Stomach (tissue), 9 donors: ENCODE measurements around the gene MEN1. TPM values are rescaled to one million over a fixed set of nuclear protein-coding genes. Genes with fewer than 3 reads are reported as not detected.

Source experiments
- DNase-seq, 2 donors: peaks; one replicate each; pipeline versions ENCODE4 v3.0.0 to v3.0.0-alpha.2; 2013 to 2019
- H3K27ac ChIP-seq, 5 donors: fragments of 200-600 bp in 4 of 5; sonication (generic) in 4 of 5; one replicate each; pipeline ENCODE4 v1.5.1; 2013 to 2019; ENCODE audit warnings: mild to moderate bottlenecking in 1 of 5, moderate library complexity in 1 of 5
- H3K27me3 ChIP-seq, 3 donors: fragments of 200-600 bp; sonication (generic); one replicate each; pipeline ENCODE4 v1.5.1; 2017 to 2019; ENCODE audit warnings: mixed run types in 1 of 3
- H3K36me3 ChIP-seq, 4 donors: fragments of 200-600 bp; sonication (generic); 1 replicate in 3 of 4; 2 replicates in 1 of 4; pipeline ENCODE4 v1.5.1; 2016 to 2019
- H3K4me1 ChIP-seq, 4 donors: fragments of 200-600 bp; sonication (generic); one replicate each; pipeline ENCODE4 v1.5.1; 2016 to 2019
- H3K4me3 ChIP-seq, 4 donors: fragments of 200-600 bp; sonication (generic) in 3 of 4; one replicate each; pipeline ENCODE4 v1.5.1; 2016 to 2019; ENCODE audit warnings: mild to moderate bottlenecking in 1 of 4
- H3K9me3 ChIP-seq, 4 donors: fragments of 200-600 bp; sonication (generic); one replicate each; pipeline ENCODE4 v1.5.1; 2016 to 2019
- EP300 ChIP-seq: sonication (generic); formaldehyde crosslinking; IDR thresholded peaks from one replicate; pipeline ENCODE4 v1.6.1; 2017; ENCODE audit warnings: antibody characterized with exemption
- POLR2A ChIP-seq, 4 donors: fragments of 450-650 bp; IDR thresholded peaks; one replicate each; pipeline ENCODE4 v1.6.1; 2016; ENCODE audit warnings: antibody characterized with exemption in 4 of 4, control low read depth in 2 of 4, mild to moderate bottlenecking in 1 of 4, moderate library complexity in 1 of 4
- POLR2AphosphoS5 ChIP-seq, 3 donors: sonication (generic); formaldehyde crosslinking; IDR thresholded peaks; one replicate each; pipeline ENCODE4 v1.6.1; 2016; ENCODE audit warnings: antibody characterized with exemption in 3 of 3
- WGBS, 5 donors: extraction: QIAGEN DNeasy Blood & Tissue Kit in 3 of 5; methylation state at CpG; one replicate each; pipeline versions ENCODE4 v1.1.5 to v1.1.7; 2013 to 2018; 5-methylcytosine and 5-hydroxymethylcytosine counted together
- intact Hi-C: fragments of 100-400 bp; cut with DNase I; formaldehyde crosslinking; loops from one replicate; pipeline ENCODE4 v1.15.1; 2023; ENCODE audit warnings: low total_unique reads
- polyA plus RNA-seq, 3 donors: library from polyadenylated mRNA; stranded (reverse); fragments of 200-250 nt; gene quantifications; one replicate each; pipeline ENCODE4 v1.2.3, GENCODE V29; 2013
- total RNA-seq, 5 donors: library from RNA; depleted of rRNA; stranded (reverse); fragments of >200 nt; gene quantifications; one replicate each; pipeline versions ENCODE4 v1.1.0 to v1.2.3, GENCODE V29; 2014 to 2016
- TF ChIP-seq, protein P1 (sequence below), 7 experiments: fragments of 450-650 bp in 4 of 7; fragments of 200-600 bp in 3 of 7; sonication (generic) in 3 of 7; IDR thresholded peaks; one replicate each; pipeline ENCODE4 v1.5.1; 2016 to 2019; ENCODE audit warnings: antibody characterized with exemption in 7 of 7, control low read depth in 2 of 7, mild to moderate bottlenecking in 1 of 7
- donor health status: healthy with polysubstance abuse.
- donor health status: Bipolar disorder and iron deficiency.
- donor health status: healthy.

The MEN1 gene
- total and polyA plus RNA-seq, 8 donors = 9.4 to 62.5 (median 15.9) TPM

DNA sequence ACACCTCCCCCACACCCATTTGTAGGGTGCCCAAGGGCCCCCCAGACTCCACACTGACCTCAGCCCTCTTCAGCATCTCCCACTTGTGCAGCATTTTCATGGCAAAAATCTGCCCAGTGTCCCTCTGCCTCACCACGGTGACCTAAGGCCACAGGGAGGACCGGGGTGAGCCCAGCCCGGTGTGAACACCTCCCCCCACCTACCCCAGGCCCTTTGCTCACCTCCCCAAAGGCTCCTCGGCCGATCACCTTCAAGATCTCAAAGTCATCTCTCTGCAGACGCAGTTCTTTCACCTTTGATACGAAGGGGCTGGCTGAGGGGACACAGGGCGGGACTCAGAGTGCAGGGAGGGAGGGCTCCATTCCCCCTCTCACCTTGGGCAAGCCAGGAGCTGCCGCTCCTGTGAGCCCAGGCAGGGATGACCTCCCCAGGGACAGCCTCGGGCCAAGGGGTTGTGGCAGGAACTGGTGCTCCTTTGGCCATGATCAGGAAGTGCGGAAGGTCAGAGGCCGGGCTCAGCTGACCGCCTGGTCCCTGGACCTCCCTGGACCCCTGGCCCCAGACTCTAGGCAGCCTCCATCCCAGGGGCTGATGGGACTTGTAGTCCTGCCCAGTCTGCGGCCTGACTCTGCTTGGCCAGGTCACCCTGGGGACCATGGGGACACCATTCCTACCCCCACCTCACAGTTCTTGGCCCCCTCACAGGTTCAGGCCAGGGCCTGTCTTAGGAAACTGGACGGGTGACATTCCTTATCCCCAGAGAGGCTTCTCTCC, 31.4 kb upstream of the MEN1 start:
- Histone ChIP-seq H3K36me3 (peaks cover 6 to 40% (median 30%) of the 10 kb centered on the region in 4 donors), H3K4me3 (peak overlapping the region in 1 of 4 donors; percentile 50), H3K27me3 (no peaks in the 10 kb centered on the region), H3K27ac (peak overlapping the region; percentile 83 to 94 (median 89)), H3K9me3 (no peaks in the 10 kb centered on the region), H3K4me1 (peaks cover 17 to 36% (median 34%) of the 10 kb centered on the region in 4 donors)
- intact Hi-C loops = no loop called here
- WGBS, 5 donors = 74 to 87% (median 82%) methylated on average over 12 to 15 of the region's 15 CpGs
- no peak for DNase-seq
- no peak for TF ChIP-seq POLR2A (IDR thresholded peaks at IDR 0.05)
- no peak for TF ChIP-seq POLR2AphosphoS5 (IDR thresholded peaks at IDR 0.05)
- no peak for TF ChIP-seq EP300
- TF ChIP-seq, protein P1, sequence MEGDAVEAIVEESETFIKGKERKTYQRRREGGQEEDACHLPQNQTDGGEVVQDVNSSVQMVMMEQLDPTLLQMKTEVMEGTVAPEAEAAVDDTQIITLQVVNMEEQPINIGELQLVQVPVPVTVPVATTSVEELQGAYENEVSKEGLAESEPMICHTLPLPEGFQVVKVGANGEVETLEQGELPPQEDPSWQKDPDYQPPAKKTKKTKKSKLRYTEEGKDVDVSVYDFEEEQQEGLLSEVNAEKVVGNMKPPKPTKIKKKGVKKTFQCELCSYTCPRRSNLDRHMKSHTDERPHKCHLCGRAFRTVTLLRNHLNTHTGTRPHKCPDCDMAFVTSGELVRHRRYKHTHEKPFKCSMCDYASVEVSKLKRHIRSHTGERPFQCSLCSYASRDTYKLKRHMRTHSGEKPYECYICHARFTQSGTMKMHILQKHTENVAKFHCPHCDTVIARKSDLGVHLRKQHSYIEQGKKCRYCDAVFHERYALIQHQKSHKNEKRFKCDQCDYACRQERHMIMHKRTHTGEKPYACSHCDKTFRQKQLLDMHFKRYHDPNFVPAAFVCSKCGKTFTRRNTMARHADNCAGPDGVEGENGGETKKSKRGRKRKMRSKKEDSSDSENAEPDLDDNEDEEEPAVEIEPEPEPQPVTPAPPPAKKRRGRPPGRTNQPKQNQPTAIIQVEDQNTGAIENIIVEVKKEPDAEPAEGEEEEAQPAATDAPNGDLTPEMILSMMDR (IDR thresholded peaks at IDR 0.05) = no peak

GRCh38 chr11:64839887-64840782, 29.8 kb upstream of the MEN1 start:
- intact Hi-C loops = no loop called here
- H3K27ac ChIP-seq = no peak overlapping the region

GRCh38 chr11:64839335-64839734, 29.0 kb upstream of the MEN1 start:
- no peak overlapping the region for H3K4me3 ChIP-seq
- intact Hi-C loops = no loop called here
- TF ChIP-seq EP300 (no peak), POLR2AphosphoS5 (IDR thresholded peaks at IDR 0.05) (no peak), POLR2A (IDR thresholded peaks at IDR 0.05) (no peak)
- TF ChIP-seq, protein P1 (IDR thresholded peaks at IDR 0.05) = no peak

More at GRCh38 chr11:64839887-64840782, 29.8 kb upstream of the MEN1 start:
- no peaks in the 10 kb centered on the region for H3K9me3 ChIP-seq
- peaks cover 22 to 41% (median 36%) of the 10 kb centered on the region in 4 donors for H3K4me1 ChIP-seq
- WGBS, 5 donors = 87 to 90% (median 88%) methylated on average over 15 to 24 of the region's 24 CpGs
- TF ChIP-seq EP300 = no peak
- TF ChIP-seq, protein P1 (IDR thresholded peaks at IDR 0.05) = no peak
- no peak for TF ChIP-seq POLR2A (IDR thresholded peaks at IDR 0.05)
- TF ChIP-seq POLR2AphosphoS5 (IDR thresholded peaks at IDR 0.05) = no peak
- H3K36me3 ChIP-seq = peaks cover 6 to 49% (median 34%) of the 10 kb centered on the region in 4 donors
- H3K27me3 ChIP-seq = no peaks in the 10 kb centered on the region
- H3K4me3 ChIP-seq = no peak overlapping the region
- no peak for DNase-seq

DNA sequence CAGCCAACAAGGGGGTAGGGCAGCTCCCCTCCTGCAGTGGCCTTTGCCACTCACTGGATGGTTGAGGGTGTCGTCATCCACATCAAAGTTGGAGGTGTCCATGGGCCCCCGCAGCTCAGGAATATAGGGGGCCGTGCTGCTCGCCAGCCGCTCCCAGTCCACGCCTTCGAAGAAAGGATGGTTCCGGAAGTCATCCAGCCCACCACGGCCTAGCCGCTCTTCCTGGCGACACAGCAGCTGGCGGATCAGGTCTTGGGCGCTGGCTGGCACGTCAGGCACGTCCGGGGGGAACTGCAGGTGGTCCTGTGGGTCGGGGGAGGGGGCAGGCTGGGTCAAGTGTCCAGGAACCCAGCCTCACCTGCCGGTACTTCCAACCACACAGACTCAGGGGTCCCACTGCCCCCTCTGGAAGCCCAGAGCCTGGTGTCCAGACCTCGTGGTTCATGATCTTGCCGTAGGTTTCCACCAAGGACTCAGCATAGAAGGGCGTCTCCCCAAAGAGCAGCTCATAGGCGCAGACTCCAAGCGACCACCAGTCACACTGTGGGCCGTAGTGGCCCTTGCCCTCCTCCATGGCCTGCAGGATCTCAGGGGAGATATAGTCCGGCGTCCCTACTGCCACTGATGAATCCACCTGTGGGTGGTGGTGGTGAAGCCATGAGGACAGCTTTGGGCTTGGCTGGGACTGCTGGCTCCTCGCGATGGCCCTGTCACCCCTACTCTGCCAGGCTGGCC, 28.4 kb upstream of the MEN1 start:
- Histone ChIP-seq H3K27ac (no peak overlapping the region), H3K27me3 (no peaks in the 10 kb centered on the region), H3K4me1 (peaks cover 14 to 36% (median 24%) of the 10 kb centered on the region in 4 donors), H3K9me3 (no peaks in the 10 kb centered on the region), H3K4me3 (no peak overlapping the region), H3K36me3 (peaks cover 6 to 59% (median 45%) of the 10 kb centered on the region in 4 donors)
- no peak for DNase-seq
- TF ChIP-seq EP300 (no peak), POLR2AphosphoS5 (IDR thresholded peaks at IDR 0.05) (no peak), POLR2A (IDR thresholded peaks at IDR 0.05) (no peak)
- TF ChIP-seq, protein P1 (IDR thresholded peaks at IDR 0.05) = no peak
- 91 to 95% (median 93%) methylated on average over 17 to 28 of the region's 28 CpGs for WGBS, 5 donors
- intact Hi-C loops = no loop called here

More at GRCh38 chr11:64839335-64839734, 29.0 kb upstream of the MEN1 start:
- Histone ChIP-seq H3K27me3 (no peaks in the 10 kb centered on the region), H3K4me1 (peaks cover 14 to 41% (median 29%) of the 10 kb centered on the region in 4 donors), H3K27ac (no peak overlapping the region), H3K36me3 (peaks cover 6 to 53% (median 39%) of the 10 kb centered on the region in 4 donors), H3K9me3 (no peaks in the 10 kb centered on the region)
- WGBS, 5 donors = 71 to 88% (median 85%) methylated on average over 3 to 13 of the region's 13 CpGs
- DNase-seq = no peak
